Measurements from ENCODE around the gene BRD4. TPM values are rescaled to one million over a fixed set of nuclear protein-coding genes. Genes with fewer than 3 reads are reported as not detected.

The BRD4 gene
- total RNA-seq, 4 donors from 2014 or later, result 64.8 to 83.2 (median 73.9) TPM

DNA sequence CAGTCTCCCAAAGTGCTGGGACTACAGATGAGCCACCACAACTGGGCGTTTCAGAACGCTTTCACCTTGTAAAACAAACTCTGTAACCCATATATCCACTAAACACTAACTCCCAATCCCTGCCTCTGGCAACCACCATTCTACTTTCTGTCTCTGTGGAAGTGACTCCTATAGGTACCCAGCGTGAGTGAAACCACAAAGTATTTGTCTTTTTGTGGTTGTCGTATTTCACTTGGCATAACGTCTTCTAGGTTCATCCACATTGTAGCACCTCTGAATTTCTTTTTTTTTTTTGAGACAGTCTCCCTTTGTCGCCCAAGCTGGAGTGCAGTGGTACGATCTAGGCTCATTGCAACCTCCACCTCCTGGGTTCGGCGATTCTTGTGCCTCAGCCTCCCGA lies 44.8 kb downstream of the BRD4 start:
- ATAC-seq (no peak), DNase-seq (no peak)
- H3K4me1 ChIP-seq, result peaks cover 98 to 100% of the 10 kb centered on the region in 2 donors
- TF ChIP-seq POLR2A (IDR thresholded peaks at IDR 0.05), result no peak
- no peak for TF ChIP-seq CTCF (IDR thresholded peaks at IDR 0.05 in 4 of 5, conservative IDR thresholded peaks at IDR 0.05 in 1 of 5)
- no peaks in the 10 kb centered on the region for H3K9me3 ChIP-seq
- in situ Hi-C loops (cut with MboI; ENCODE audit: low sequenced_read_pairs in 4 of 4), result no loop called here
- no peaks in the 10 kb centered on the region for H3K27me3 ChIP-seq
- no peaks in the 10 kb centered on the region for H3K36me3 ChIP-seq
- peak overlapping the region in 2 of 4 donors; percentile 50 to 93 for H3K27ac ChIP-seq
- intact Hi-C loops (cut with DNase I; ENCODE audit: low total_unique reads), result no loop called here
- H3K4me3 ChIP-seq, result no peak overlapping the region

- intact Hi-C loops (cut with DNase I; ENCODE audit: low total_unique reads), result no loop called here
- ATAC-seq, result no peak
- in situ Hi-C loops (cut with MboI; ENCODE audit: low sequenced_read_pairs in 4 of 4), result no loop called here
- H3K9me3 ChIP-seq, result no peaks in the 10 kb centered on the region
- peak overlapping the region in 3 of 4 donors; percentile 3 to 93 (median 29) for H3K27ac ChIP-seq
- H3K4me3 ChIP-seq, result no peak overlapping the region
- no peaks in the 10 kb centered on the region for H3K36me3 ChIP-seq
- H3K4me1 ChIP-seq, result peaks cover 99 to 100% of the 10 kb centered on the region in 2 donors
- no peaks in the 10 kb centered on the region for H3K27me3 ChIP-seq
- no peak for TF ChIP-seq POLR2A (IDR thresholded peaks at IDR 0.05)
- TF ChIP-seq CTCF (IDR thresholded peaks at IDR 0.05 in 4 of 5, conservative IDR thresholded peaks at IDR 0.05 in 1 of 5), result no peak
- no peak for DNase-seq
These were observed 45.5 kb downstream of the BRD4 start for GRCh38 chr19:15286688-15287365.

GRCh38 chr19:15285896-15286591 lies 46.3 kb downstream of the BRD4 start:
- Histone ChIP-seq H3K27me3 (no peaks in the 10 kb centered on the region), H3K9me3 (no peaks in the 10 kb centered on the region), H3K4me3 (no peak overlapping the region), H3K36me3 (no peaks in the 10 kb centered on the region), H3K27ac (peak overlapping the region; percentile 88 to 93 (median 90)), H3K4me1 (peaks cover 99 to 100% of the 10 kb centered on the region in 2 donors)
- intact Hi-C loops (cut with DNase I; ENCODE audit: low total_unique reads) (no loop called here), in situ Hi-C loops (cut with MboI; ENCODE audit: low sequenced_read_pairs in 4 of 4) (no loop called here)
- TF ChIP-seq POLR2A (IDR thresholded peaks at IDR 0.05) (no peak), CTCF (IDR thresholded peaks at IDR 0.05 in 4 of 5, conservative IDR thresholded peaks at IDR 0.05 in 1 of 5) (no peak)
- no peak for ATAC-seq
- DNase-seq, result no peak

DNA sequence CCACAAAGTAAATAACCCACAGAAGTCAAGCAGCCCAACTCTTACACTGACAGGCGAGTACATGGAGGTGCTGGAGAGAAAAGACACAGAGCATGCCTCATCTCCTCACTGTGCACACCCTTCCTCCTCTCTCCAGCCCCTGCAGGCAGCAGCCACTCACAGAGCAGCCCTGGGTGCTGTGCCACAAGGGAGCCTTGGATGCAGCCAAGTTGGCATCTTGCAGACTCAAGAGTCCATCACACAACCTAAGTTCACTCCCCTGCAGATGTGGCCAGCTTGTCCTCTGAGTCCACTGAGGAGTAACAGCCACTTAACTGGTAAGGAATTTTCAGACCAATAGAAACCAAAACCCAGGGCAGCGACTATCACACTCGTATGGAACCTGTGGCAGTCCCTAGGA lies 47.4 kb downstream of the BRD4 start:
- intact Hi-C loops (cut with DNase I; ENCODE audit: low total_unique reads), result no loop called here
- no peak for TF ChIP-seq CTCF (IDR thresholded peaks at IDR 0.05 in 4 of 5, conservative IDR thresholded peaks at IDR 0.05 in 1 of 5)
- no peak for TF ChIP-seq POLR2A (IDR thresholded peaks at IDR 0.05)
- Histone ChIP-seq H3K4me1 (peaks cover 98 to 99% of the 10 kb centered on the region in 2 donors), H3K36me3 (no peaks in the 10 kb centered on the region), H3K27ac (peak overlapping the region; percentile 88 to 93 (median 90)), H3K27me3 (no peaks in the 10 kb centered on the region), H3K9me3 (no peaks in the 10 kb centered on the region), H3K4me3 (no peak overlapping the region)
- DNase-seq (peak in 1 of 2 donors; percentile 41), ATAC-seq (no peak)
- in situ Hi-C loops (cut with MboI; ENCODE audit: low sequenced_read_pairs in 4 of 4), result loop anchor here in 1 of 4 donors (5.0 kb wide), 1 partner anchor 32 kb away; no protein-coding TSS in a partner anchor

Measured in gastrocnemius medialis (tissue), 4 donors.